Measurements from ENCODE around the gene KCNH2.

The KCNH2 gene

GRCh38 chr7:150956395-150957132 lies 21.6 kb downstream of the KCNH2 start:
- TF ChIP-seq REST (IDR thresholded peaks at IDR 0.05; ENCODE audit: insufficient read depth in 1 of 2, low read depth in 2 of 2, low read length in 2 of 2) (no peak), FOXP2 (optimal IDR thresholded peaks at IDR 0.05; ENCODE audit: borderline replicate concordance, extremely low read depth, extremely low read length, insufficient read depth) (no peak), POLR2AphosphoS5 (IDR thresholded peaks at IDR 0.05; ENCODE audit: low read depth, low read length) (no peak), SIN3A (IDR thresholded peaks at IDR 0.05; ENCODE audit: borderline replicate concordance, insufficient read depth, low read length) (no peak), TAF1 (IDR thresholded peaks at IDR 0.05; ENCODE audit: borderline replicate concordance, insufficient read depth, low read length) (no peak)

DNA sequence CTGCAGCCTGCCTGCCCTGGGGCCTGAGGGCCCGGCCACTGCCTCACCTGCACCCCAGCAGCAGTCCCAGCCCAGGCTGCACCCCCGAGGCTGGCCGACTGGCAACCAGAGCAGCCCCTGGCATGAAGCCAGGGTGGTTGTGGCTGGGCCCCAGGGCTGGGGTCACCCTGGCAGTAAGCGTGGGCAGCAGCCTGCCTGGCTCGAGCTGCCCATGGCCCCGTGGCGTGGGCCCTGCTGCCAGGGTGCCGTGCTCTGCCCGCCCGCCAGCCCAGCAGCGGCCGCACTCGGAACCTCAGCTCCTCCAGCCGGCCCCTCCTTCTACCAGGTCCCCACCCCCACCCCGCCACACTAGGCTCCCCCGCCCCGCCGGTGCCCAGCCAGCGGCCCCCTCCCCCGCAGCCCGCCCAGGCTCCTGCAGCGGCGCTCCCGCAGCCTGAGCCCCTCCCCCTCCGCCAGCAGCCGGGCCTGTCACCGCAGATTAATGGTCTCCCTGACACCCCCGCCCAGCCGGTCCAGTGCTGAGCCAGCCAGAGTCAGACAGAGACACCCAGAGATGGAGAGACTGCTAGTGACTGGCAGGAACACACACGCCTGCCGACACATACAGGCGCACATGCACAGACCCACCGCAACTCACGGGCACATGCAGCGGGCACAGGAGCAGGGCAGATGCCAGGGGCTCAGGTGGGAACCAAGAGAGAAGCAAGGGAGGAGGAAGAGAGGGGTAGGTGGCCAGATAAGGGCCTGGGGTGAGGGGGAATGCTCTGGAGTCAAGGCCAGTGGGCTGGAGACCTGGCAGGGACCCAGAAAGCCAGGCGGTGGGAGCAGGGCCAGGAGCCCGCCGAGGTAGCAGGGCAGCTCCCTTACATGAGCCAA lies 22.4 kb downstream of the KCNH2 start:
- no peak for TF ChIP-seq SIN3A (IDR thresholded peaks at IDR 0.05; ENCODE audit: borderline replicate concordance, insufficient read depth, low read length)
- TF ChIP-seq POLR2AphosphoS5 (IDR thresholded peaks at IDR 0.05; ENCODE audit: low read depth, low read length), result no peak
- TF ChIP-seq REST (IDR thresholded peaks at IDR 0.05; ENCODE audit: insufficient read depth in 1 of 2, low read depth in 2 of 2, low read length in 2 of 2), result no peak
- TF ChIP-seq TAF1 (IDR thresholded peaks at IDR 0.05; ENCODE audit: borderline replicate concordance, insufficient read depth, low read length), result no peak
- TF ChIP-seq FOXP2 (optimal IDR thresholded peaks at IDR 0.05; ENCODE audit: borderline replicate concordance, extremely low read depth, extremely low read length, insufficient read depth), result no peak

DNA sequence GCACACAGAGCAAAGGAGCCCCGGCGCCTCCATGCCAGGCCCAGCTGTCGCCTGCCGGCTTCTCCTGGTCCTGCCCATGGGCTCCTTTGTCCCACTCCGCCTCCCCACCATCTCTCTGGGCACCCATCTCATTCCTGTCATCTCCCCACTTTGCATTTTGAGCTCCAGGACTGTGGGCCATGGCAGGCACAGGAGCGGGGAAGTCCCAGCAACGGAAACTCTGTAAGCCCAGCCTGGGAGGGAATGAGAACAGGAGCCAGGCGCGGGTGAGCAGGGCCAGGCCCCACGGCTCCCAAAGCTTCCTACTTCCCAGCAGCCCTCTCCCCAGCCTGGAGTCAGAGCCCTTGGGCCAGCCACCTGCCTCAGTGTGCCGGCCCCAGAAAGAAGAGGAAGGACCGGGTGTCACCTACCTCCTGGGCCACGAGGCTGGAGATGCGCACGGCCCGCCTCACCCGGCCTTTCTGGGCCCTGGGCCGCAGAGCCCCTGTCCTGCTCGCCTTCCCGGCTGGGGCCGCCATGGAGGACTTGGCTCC lies 23.1 kb downstream of the KCNH2 start:
- TF ChIP-seq REST (IDR thresholded peaks at IDR 0.05; ENCODE audit: insufficient read depth in 1 of 2, low read depth in 2 of 2, low read length in 2 of 2), result no peak
- no peak for TF ChIP-seq SIN3A (IDR thresholded peaks at IDR 0.05; ENCODE audit: borderline replicate concordance, insufficient read depth, low read length)
- TF ChIP-seq POLR2AphosphoS5 (IDR thresholded peaks at IDR 0.05; ENCODE audit: low read depth, low read length), result no peak
- TF ChIP-seq FOXP2 (optimal IDR thresholded peaks at IDR 0.05; ENCODE audit: borderline replicate concordance, extremely low read depth, extremely low read length, insufficient read depth), result no peak
- no peak for TF ChIP-seq TAF1 (IDR thresholded peaks at IDR 0.05; ENCODE audit: borderline replicate concordance, insufficient read depth, low read length)

GRCh38 chr7:150954201-150954985 lies 23.7 kb downstream of the KCNH2 start:
- TF ChIP-seq FOXP2 (optimal IDR thresholded peaks at IDR 0.05; ENCODE audit: borderline replicate concordance, extremely low read depth, extremely low read length, insufficient read depth) (no peak), POLR2AphosphoS5 (IDR thresholded peaks at IDR 0.05; ENCODE audit: low read depth, low read length) (no peak), REST (IDR thresholded peaks at IDR 0.05; ENCODE audit: insufficient read depth in 1 of 2, low read depth in 2 of 2, low read length in 2 of 2) (no peak), TAF1 (IDR thresholded peaks at IDR 0.05; ENCODE audit: borderline replicate concordance, insufficient read depth, low read length) (no peak), SIN3A (IDR thresholded peaks at IDR 0.05; ENCODE audit: borderline replicate concordance, insufficient read depth, low read length) (no peak)
